HG02943 (cell line): Measurements from ENCODE around the gene KCNAB2.
"Not testable (repeated sequence)": the region's sequence is repeated elsewhere in the genome, so short reads cannot be mapped to it uniquely, and the experiment has no call there.

Source experiments
- ATAC-seq: cut with Tn5 transposase; IDR thresholded peaks from one replicate; pipeline ENCODE4 v1.9.1; 2021; ENCODE audit warnings: mild to moderate bottlenecking, low read depth, moderate library complexity; ENCODE audit not compliant: unreplicated experiment

Gene KCNAB2

GRCh38 chr1:6009120-6010040, 36.3 kb upstream of the KCNAB2 start:
- ATAC-seq: no peak

- ATAC-seq: no peak
Observed at GRCh38 chr1:6010554-6010953, 35.1 kb upstream of the KCNAB2 start.

GRCh38 chr1:6011161-6011945, 34.3 kb upstream of the KCNAB2 start:
- no peak for ATAC-seq

GRCh38 chr1:6011946-6012258, 33.8 kb upstream of the KCNAB2 start:
- ATAC-seq: no peak

- no peak for ATAC-seq
Observed at GRCh38 chr1:6012529-6013318, 33.0 kb upstream of the KCNAB2 start.

- no peak for ATAC-seq
Observed at GRCh38 chr1:6013491-6013890, 32.2 kb upstream of the KCNAB2 start.

GRCh38 chr1:6014130-6014999, 31.3 kb upstream of the KCNAB2 start:
- no peak for ATAC-seq

- no peak for ATAC-seq
Observed at GRCh38 chr1:6016191-6016865, 29.4 kb upstream of the KCNAB2 start.

GRCh38 chr1:6017654-6018053, 28.0 kb upstream of the KCNAB2 start:
- not testable (repeated sequence) for ATAC-seq

- no peak for ATAC-seq
Observed at GRCh38 chr1:6019166-6019845, 26.4 kb upstream of the KCNAB2 start.

GRCh38 chr1:6022193-6022592, 23.5 kb upstream of the KCNAB2 start:
- no peak for ATAC-seq

- ATAC-seq: no peak
Observed at GRCh38 chr1:6023346-6023745, 22.3 kb upstream of the KCNAB2 start.

- ATAC-seq: no peak
Observed at GRCh38 chr1:6024376-6024775, 21.3 kb upstream of the KCNAB2 start.

GRCh38 chr1:6025269-6026094, 20.2 kb upstream of the KCNAB2 start:
- no peak for ATAC-seq

- peak; percentile 71 for ATAC-seq
Observed at GRCh38 chr1:6026095-6026809, 19.4 kb upstream of the KCNAB2 start.

- ATAC-seq: no peak
Observed at GRCh38 chr1:6027591-6027990, 18.1 kb upstream of the KCNAB2 start.

GRCh38 chr1:6028042-6028850, 17.4 kb upstream of the KCNAB2 start:
- no peak for ATAC-seq
